Measurements from ENCODE around the gene MORN3. TPM values are rescaled to one million over a fixed set of nuclear protein-coding genes. Genes with fewer than 3 reads are reported as not detected.
"Not testable (repeated sequence)": the region's sequence is repeated elsewhere in the genome, so short reads cannot be mapped to it uniquely, and the experiment has no call there.

The MORN3 gene
- total RNA-seq, 1 experiment from 2014 or later: 0.34 TPM

DNA sequence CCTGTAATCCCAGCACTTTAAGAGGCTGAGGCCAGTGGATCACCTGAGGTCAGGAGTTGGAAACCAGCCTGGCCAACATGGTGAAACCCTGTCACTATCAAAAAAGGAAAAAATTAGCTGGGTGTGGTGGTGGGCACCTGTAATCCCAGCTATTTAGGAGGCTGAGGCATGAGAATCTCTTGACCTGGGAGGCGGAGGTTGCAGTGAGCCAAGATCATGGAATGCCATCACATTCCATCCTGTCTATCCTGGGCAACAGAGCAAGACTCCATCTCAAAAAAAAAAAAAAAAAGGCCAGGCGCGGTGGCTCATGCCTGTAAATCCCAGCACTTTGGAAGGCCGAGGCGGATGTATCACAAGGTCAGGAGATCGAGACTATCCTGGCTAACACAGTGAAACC, 28.4 kb upstream of the MORN3 start:
- not testable (repeated sequence) for H3K27ac ChIP-seq (ENCODE audit: low read depth, low read length); H3K4me2 ChIP-seq (ENCODE audit: low read length); H3K79me2 ChIP-seq (ENCODE audit: insufficient read depth, low read length); H3K9me3 ChIP-seq (ENCODE audit: control insufficient read depth in 1 of 2, insufficient read depth in 1 of 2, low read depth in 1 of 2, low read length in 2 of 2); H3K36me3 ChIP-seq (ENCODE audit: control insufficient read depth in 1 of 2, insufficient read depth in 2 of 2, low read length in 2 of 2); H3K4me3 ChIP-seq (replicated peaks in 1 of 2; ENCODE audit: low read depth in 1 of 2, low read length in 2 of 2); BruUV-seq (replicated peaks); DNase-seq (ENCODE audit: low read depth, low spot score); H3K9me2 ChIP-seq (ENCODE audit: insufficient read depth); ATAC-seq; H4K20me1 ChIP-seq (ENCODE audit: insufficient read depth); H2AFZ ChIP-seq (ENCODE audit: low read depth, low read length, poor library complexity, severe bottlenecking); H3K27me3 ChIP-seq (ENCODE audit: insufficient read depth, low read length); H3K4me1 ChIP-seq (ENCODE audit: control insufficient read depth in 1 of 2, insufficient read depth in 2 of 2, low read length in 2 of 2); H3K9ac ChIP-seq (ENCODE audit: low read length)
- CTCF ChIA-PET: interaction anchor here (0.8 to 3.8 kb wide), 4 partner anchors 75 to 98 kb away, joined by 3 to 17 read pairs (median 8); partner anchors contain the start of gene RHOF
- RAD21 ChIA-PET (ENCODE audit: low non-redundant PET in 1 of 2, low total read pairs in 2 of 2, uncharacterized antibody in 2 of 2, unreplicated experiment in 2 of 2): interaction anchor here in 1 of 2 experiments (0.9 kb wide), 1 partner anchor 75 kb away, joined by 3 read pairs; no protein-coding TSS in a partner anchor
- POLR2A ChIA-PET: interaction anchor here (1.0 kb wide), 1 partner anchor 96 kb away, joined by 4 read pairs; the partner anchor contains the start of gene RHOF
- intact Hi-C loops (cut with micrococcal nuclease): loop anchor here (1.0 to 2.0 kb wide), 3 partner anchors 75 to 191 kb away; partner anchors contain the start of gene PSMD9

DNA sequence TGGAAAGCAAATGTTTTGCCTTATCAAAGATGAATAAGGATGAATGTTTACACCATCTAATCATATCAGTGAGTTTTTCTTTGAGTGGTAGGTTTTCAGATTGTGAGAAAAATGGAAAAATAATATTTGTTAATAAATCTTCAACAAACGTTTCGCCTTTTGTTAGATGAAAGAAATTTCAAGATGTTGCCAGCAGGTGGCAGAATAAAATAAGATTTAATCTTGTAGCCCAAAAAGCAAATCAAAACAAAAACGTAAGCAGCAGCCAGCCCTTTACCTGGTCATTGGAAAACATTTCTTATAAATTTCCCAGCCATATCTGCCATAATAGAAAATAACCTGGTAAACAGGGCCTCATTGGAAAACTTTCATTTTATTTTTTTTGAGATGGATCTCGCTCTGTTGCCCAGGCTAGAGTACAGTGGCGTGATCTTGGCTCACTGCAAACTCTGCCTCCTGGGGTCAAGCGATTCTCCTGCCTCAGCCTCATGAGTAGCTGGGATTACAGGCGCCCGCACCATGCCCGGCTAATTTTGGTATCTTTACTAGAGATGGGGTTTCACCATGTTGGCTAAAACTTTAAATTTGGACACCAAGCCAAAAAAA, 27.7 kb upstream of the MORN3 start:
- Histone ChIP-seq H4K20me1 (ENCODE audit: insufficient read depth) (no peaks in the 10 kb centered on the region), H3K27ac (ENCODE audit: low read depth, low read length) (no peak overlapping the region), H3K36me3 (ENCODE audit: control insufficient read depth in 1 of 2, insufficient read depth in 2 of 2, low read length in 2 of 2) (no peaks in the 10 kb centered on the region), H3K4me2 (ENCODE audit: low read length) (peak overlapping the region; percentile 22), H3K4me1 (ENCODE audit: control insufficient read depth in 1 of 2, insufficient read depth in 2 of 2, low read length in 2 of 2) (peaks cover 0 to 7% of the 10 kb centered on the region in 2 experiments; a peak in 2 of 4 replicates), H3K9me3 (ENCODE audit: control insufficient read depth in 1 of 2, insufficient read depth in 1 of 2, low read depth in 1 of 2, low read length in 2 of 2) (no peaks in the 10 kb centered on the region), H3K9ac (ENCODE audit: low read length) (no peak overlapping the region), H2AFZ (ENCODE audit: low read depth, low read length, poor library complexity, severe bottlenecking) (peak overlapping the region; percentile 91), H3K27me3 (ENCODE audit: insufficient read depth, low read length) (no peaks in the 10 kb centered on the region), H3K9me2 (ENCODE audit: insufficient read depth) (no peaks in the 10 kb centered on the region), H3K79me2 (ENCODE audit: insufficient read depth, low read length) (no peaks in the 10 kb centered on the region), H3K4me3 (replicated peaks in 1 of 2; ENCODE audit: low read depth in 1 of 2, low read length in 2 of 2) (no peak overlapping the region)
- BruUV-seq (replicated peaks): no TSS peak
- ATAC-seq: peak; percentile 59
- DNase-seq (ENCODE audit: low read depth, low spot score): peak; percentile 47
- RAD21 ChIA-PET (ENCODE audit: low non-redundant PET in 1 of 2, low total read pairs in 2 of 2, uncharacterized antibody in 2 of 2, unreplicated experiment in 2 of 2): interaction anchor here in 1 of 2 experiments (0.9 kb wide), 1 partner anchor 76 kb away, joined by 3 read pairs; no protein-coding TSS in a partner anchor
- CTCF ChIA-PET: interaction anchor here (0.8 to 3.8 kb wide), 3 partner anchors 76 to 99 kb away, joined by 3 to 17 read pairs (median 14); partner anchors contain the start of gene RHOF
- intact Hi-C loops (cut with micrococcal nuclease): loop anchor here (1.0 to 2.0 kb wide), 3 partner anchors 76 to 192 kb away; partner anchors contain the start of gene PSMD9
- POLR2A ChIA-PET: interaction anchor here (1.0 kb wide), 1 partner anchor 97 kb away, joined by 4 read pairs; the partner anchor contains the start of gene RHOF
- TF ChIP-seq SP1 (IDR thresholded peaks at IDR 0.05; ENCODE audit: low read depth) (no peak), CBX3 (IDR thresholded peaks at IDR 0.05; ENCODE audit: low read depth) (no peak), SIN3A (IDR thresholded peaks at IDR 0.05; ENCODE audit: low read depth) (no peak), ZFX (IDR thresholded peaks at IDR 0.05) (no peak), SRF (IDR thresholded peaks at IDR 0.05; ENCODE audit: low read depth) (no peak), EGR1 (IDR thresholded peaks at IDR 0.05; ENCODE audit: low read depth) (no peak), JUND (IDR thresholded peaks at IDR 0.05) (no peak), EZH2 (IDR thresholded peaks at IDR 0.05) (no peak)
- TF ChIP-seq, protein P1, sequence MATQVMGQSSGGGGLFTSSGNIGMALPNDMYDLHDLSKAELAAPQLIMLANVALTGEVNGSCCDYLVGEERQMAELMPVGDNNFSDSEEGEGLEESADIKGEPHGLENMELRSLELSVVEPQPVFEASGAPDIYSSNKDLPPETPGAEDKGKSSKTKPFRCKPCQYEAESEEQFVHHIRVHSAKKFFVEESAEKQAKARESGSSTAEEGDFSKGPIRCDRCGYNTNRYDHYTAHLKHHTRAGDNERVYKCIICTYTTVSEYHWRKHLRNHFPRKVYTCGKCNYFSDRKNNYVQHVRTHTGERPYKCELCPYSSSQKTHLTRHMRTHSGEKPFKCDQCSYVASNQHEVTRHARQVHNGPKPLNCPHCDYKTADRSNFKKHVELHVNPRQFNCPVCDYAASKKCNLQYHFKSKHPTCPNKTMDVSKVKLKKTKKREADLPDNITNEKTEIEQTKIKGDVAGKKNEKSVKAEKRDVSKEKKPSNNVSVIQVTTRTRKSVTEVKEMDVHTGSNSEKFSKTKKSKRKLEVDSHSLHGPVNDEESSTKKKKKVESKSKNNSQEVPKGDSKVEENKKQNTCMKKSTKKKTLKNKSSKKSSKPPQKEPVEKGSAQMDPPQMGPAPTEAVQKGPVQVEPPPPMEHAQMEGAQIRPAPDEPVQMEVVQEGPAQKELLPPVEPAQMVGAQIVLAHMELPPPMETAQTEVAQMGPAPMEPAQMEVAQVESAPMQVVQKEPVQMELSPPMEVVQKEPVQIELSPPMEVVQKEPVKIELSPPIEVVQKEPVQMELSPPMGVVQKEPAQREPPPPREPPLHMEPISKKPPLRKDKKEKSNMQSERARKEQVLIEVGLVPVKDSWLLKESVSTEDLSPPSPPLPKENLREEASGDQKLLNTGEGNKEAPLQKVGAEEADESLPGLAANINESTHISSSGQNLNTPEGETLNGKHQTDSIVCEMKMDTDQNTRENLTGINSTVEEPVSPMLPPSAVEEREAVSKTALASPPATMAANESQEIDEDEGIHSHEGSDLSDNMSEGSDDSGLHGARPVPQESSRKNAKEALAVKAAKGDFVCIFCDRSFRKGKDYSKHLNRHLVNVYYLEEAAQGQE (IDR thresholded peaks at IDR 0.05; ENCODE audit: low read depth): no peak
- TF ChIP-seq, protein P2, sequence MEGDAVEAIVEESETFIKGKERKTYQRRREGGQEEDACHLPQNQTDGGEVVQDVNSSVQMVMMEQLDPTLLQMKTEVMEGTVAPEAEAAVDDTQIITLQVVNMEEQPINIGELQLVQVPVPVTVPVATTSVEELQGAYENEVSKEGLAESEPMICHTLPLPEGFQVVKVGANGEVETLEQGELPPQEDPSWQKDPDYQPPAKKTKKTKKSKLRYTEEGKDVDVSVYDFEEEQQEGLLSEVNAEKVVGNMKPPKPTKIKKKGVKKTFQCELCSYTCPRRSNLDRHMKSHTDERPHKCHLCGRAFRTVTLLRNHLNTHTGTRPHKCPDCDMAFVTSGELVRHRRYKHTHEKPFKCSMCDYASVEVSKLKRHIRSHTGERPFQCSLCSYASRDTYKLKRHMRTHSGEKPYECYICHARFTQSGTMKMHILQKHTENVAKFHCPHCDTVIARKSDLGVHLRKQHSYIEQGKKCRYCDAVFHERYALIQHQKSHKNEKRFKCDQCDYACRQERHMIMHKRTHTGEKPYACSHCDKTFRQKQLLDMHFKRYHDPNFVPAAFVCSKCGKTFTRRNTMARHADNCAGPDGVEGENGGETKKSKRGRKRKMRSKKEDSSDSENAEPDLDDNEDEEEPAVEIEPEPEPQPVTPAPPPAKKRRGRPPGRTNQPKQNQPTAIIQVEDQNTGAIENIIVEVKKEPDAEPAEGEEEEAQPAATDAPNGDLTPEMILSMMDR (IDR thresholded peaks at IDR 0.05 in 2 of 3, conservative IDR thresholded peaks at IDR 0.05 in 1 of 3; ENCODE audit: borderline replicate concordance in 1 of 3, insufficient read depth in 1 of 3, low read depth in 2 of 3, low read length in 2 of 3): peak; percentile 23 to 96 (median 60); a peak in 5 of 6 replicates
- TF ChIP-seq, protein P3, sequence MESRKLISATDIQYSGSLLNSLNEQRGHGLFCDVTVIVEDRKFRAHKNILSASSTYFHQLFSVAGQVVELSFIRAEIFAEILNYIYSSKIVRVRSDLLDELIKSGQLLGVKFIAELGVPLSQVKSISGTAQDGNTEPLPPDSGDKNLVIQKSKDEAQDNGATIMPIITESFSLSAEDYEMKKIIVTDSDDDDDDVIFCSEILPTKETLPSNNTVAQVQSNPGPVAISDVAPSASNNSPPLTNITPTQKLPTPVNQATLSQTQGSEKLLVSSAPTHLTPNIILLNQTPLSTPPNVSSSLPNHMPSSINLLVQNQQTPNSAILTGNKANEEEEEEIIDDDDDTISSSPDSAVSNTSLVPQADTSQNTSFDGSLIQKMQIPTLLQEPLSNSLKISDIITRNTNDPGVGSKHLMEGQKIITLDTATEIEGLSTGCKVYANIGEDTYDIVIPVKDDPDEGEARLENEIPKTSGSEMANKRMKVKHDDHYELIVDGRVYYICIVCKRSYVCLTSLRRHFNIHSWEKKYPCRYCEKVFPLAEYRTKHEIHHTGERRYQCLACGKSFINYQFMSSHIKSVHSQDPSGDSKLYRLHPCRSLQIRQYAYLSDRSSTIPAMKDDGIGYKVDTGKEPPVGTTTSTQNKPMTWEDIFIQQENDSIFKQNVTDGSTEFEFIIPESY (IDR thresholded peaks at IDR 0.05; ENCODE audit: extremely low read depth, insufficient replicate concordance, low read length): no peak
